CD4-positive, alpha-beta memory T cell (primary cell): ENCODE results near the gene LY9. TPM values are rescaled to one million over a fixed set of nuclear protein-coding genes. Genes with fewer than 3 reads are reported as not detected.

Experiments
- CTCF ChIA-PET: fragments of 350-600 bp; sonication (Branson Sonifier 250); formaldehyde crosslinking; loops from one replicate; lab custom pipeline; 2021; ENCODE audit warnings: inconsistent platforms; ENCODE audit not compliant: partially characterized antibody; lab: Charles Lee
- POLR2A ChIA-PET: fragments of 350-600 bp; sonication (Branson Sonifier 250); formaldehyde crosslinking; loops from one replicate; lab custom pipeline; 2021; ENCODE audit not compliant: partially characterized antibody; lab: Charles Lee
- DNase-seq, 5 donors: peaks; one replicate each; pipeline versions ENCODE4 v3.0.0 to v3.0.0-alpha.2; 2020 to 2022; ENCODE audit warnings: mixed read lengths in 1 of 5
- H3K27ac ChIP-seq: one replicate; pipeline ENCODE4 v1.7.0; 2013; ENCODE audit warnings: low read depth, low read length
- H3K27me3 ChIP-seq: 2 replicates; pipeline ENCODE4 v1.7.0; 2013; ENCODE audit warnings: mild to moderate bottlenecking, low read length, moderate library complexity; ENCODE audit not compliant: insufficient read depth
- H3K36me3 ChIP-seq: 2 replicates; pipeline ENCODE4 v1.7.0; 2013; ENCODE audit warnings: mild to moderate bottlenecking, low read length, moderate library complexity; ENCODE audit not compliant: insufficient read depth
- H3K4me1 ChIP-seq: 2 replicates; pipeline ENCODE4 v1.7.0; 2013; ENCODE audit warnings: mild to moderate bottlenecking, low read length, moderate library complexity; ENCODE audit not compliant: insufficient read depth
- H3K4me3 ChIP-seq, 2 donors: one replicate each; pipeline ENCODE4 v1.7.0; 2013; ENCODE audit warnings: low read length in 2 of 2, mild to moderate bottlenecking in 1 of 2
- H3K9me3 ChIP-seq, 2 donors: one replicate each; pipeline ENCODE4 v1.7.0; 2013; ENCODE audit warnings: low read length in 2 of 2, control low read depth in 1 of 2; ENCODE audit not compliant: control insufficient read depth in 1 of 2
- H3K27ac Mint-ChIP-seq, 7 donors: one replicate each; pipeline ENCODE4 v1.8.0; 2020 to 2021; ENCODE audit warnings: mixed read lengths in 7 of 7, mild to moderate bottlenecking in 6 of 7, inconsistent platforms in 3 of 7, moderate library complexity in 3 of 7
- H3K27me3 Mint-ChIP-seq, 2 donors: one replicate each; pipeline ENCODE4 v1.8.0; 2020 to 2021; ENCODE audit warnings: mixed read lengths in 2 of 2
- H3K36me3 Mint-ChIP-seq, 2 donors: one replicate each; pipeline ENCODE4 v1.8.0; 2020 to 2021; ENCODE audit warnings: mixed read lengths in 2 of 2, inconsistent platforms in 1 of 2, mild to moderate bottlenecking in 1 of 2
- H3K4me1 Mint-ChIP-seq, 4 donors: one replicate each; pipeline ENCODE4 v1.8.0; 2020 to 2021; ENCODE audit warnings: mixed read lengths in 4 of 4, mild to moderate bottlenecking in 1 of 4
- H3K4me3 Mint-ChIP-seq, 8 donors: one replicate each; pipeline ENCODE4 v1.8.0; 2020 to 2021; ENCODE audit warnings: mixed read lengths in 8 of 8, mild to moderate bottlenecking in 7 of 8, moderate library complexity in 6 of 8, inconsistent platforms in 3 of 8
- H3K9me3 Mint-ChIP-seq, 8 donors: one replicate each; pipeline ENCODE4 v1.8.0; 2020 to 2021; ENCODE audit warnings: mixed read lengths in 8 of 8, mild to moderate bottlenecking in 5 of 8, inconsistent platforms in 3 of 8, moderate library complexity in 1 of 8
- intact Hi-C: fragments of 100-400 bp; cut with micrococcal nuclease; formaldehyde crosslinking; loops from one replicate; pipeline ENCODE4 v1.15.1; 2023
- polyA plus RNA-seq, 2 donors: library from polyadenylated mRNA; unstranded; fragments of 300-500 nt; fragmentation: Illumina TruSeq; gene quantifications; one replicate each; pipeline ENCODE4 v1.2.3, GENCODE V29; 2021
- total RNA-seq, 2 experiments: library from RNA; stranded (reverse); gene quantifications; one replicate each; pipeline ENCODE4 v1.2.3, GENCODE V29; 2021

The LY9 gene
- total and polyA plus RNA-seq, 4 experiments from 2014 or later: 131 to 211 (median 150) TPM

DNA sequence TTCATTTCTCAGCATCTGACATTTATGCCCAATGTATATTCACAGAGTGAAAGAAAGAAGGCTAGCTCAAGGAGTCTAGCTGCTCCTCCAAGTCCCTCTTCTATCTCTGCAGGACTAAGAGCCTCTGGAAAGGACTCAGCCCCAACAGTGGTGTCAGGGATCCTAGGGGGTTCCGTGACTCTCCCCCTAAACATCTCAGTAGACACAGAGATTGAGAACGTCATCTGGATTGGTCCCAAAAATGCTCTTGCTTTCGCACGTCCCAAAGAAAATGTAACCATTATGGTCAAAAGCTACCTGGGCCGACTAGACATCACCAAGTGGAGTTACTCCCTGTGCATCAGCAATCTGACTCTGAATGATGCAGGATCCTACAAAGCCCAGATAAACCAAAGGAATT lies 3.7 kb downstream of the LY9 start:
- Mint-ChIP-seq H3K27me3 (no peaks in the 10 kb centered on the region), H3K4me1 (peaks cover 53 to 92% (median 69%) of the 10 kb centered on the region in 4 donors), H3K4me3 (peak overlapping the region; percentile 97 to 99 (median 98)), H3K36me3 (peaks cover 48 to 70% of the 10 kb centered on the region in 2 donors), H3K9me3 (no peaks in the 10 kb centered on the region), H3K27ac (peak overlapping the region; percentile 90 to 98 (median 97))
- Histone ChIP-seq H3K9me3 (no peaks in the 10 kb centered on the region), H3K27ac (peak overlapping the region; percentile 82), H3K27me3 (no peaks in the 10 kb centered on the region), H3K4me1 (peaks cover 71% of the 10 kb centered on the region), H3K4me3 (peak overlapping the region; percentile 49 to 78), H3K36me3 (peaks cover 10% of the 10 kb centered on the region)
- ChIA-PET POLR2A (interaction anchor here (1.2 to 7.2 kb wide), 10 partner anchors 7 to 118 kb away, joined by 3 to 85 read pairs (median 30); no protein-coding TSS in a partner anchor), CTCF (interaction anchor here (0.8 to 9.1 kb wide), 10 partner anchors 9 to 255 kb away, joined by 3 to 144 read pairs (median 5); no protein-coding TSS in a partner anchor)
- DNase-seq: no peak
- intact Hi-C loops: no loop called here

DNA sequence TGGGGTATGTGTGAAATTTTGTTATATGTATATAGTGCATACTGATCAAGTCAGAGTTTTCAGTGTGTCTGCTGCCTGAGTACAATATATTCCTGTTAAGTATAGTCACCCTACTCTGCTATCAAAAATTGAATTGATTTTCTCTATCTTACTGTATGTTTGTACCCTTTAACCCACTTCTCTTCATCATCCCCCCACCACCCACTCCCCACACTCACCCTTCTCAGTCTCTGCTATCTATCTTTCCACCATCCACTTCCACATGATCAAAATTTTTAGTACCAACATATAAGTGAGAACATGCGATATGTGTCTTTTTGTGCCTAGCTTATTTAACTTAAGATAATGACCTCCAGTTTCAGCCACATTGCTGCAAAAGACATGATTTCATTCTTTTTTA lies 4.2 kb downstream of the LY9 start:
- H3K27ac Mint-ChIP-seq: peak overlapping the region; percentile 90 to 98 (median 97)
- peak overlapping the region; percentile 82 for H3K27ac ChIP-seq
- H3K4me1 ChIP-seq: peaks cover 71% of the 10 kb centered on the region
- ChIA-PET CTCF (interaction anchor here (1.5 to 9.1 kb wide), 4 partner anchors 18 to 36 kb away, joined by 5 to 144 read pairs (median 66); no protein-coding TSS in a partner anchor), POLR2A (interaction anchor here (1.2 to 7.2 kb wide), 6 partner anchors 18 to 119 kb away, joined by 3 to 85 read pairs (median 4); no protein-coding TSS in a partner anchor)
- H3K4me3 Mint-ChIP-seq: peak overlapping the region; percentile 97 to 99 (median 98)
- peaks cover 10% of the 10 kb centered on the region for H3K36me3 ChIP-seq
- H3K27me3 Mint-ChIP-seq: no peaks in the 10 kb centered on the region
- no peaks in the 10 kb centered on the region for H3K9me3 ChIP-seq
- H3K4me3 ChIP-seq: peak overlapping the region; percentile 49 to 78
- peaks cover 53 to 75% of the 10 kb centered on the region in 2 donors for H3K36me3 Mint-ChIP-seq
- DNase-seq: no peak
- H3K27me3 ChIP-seq: no peaks in the 10 kb centered on the region
- intact Hi-C loops: no loop called here
- peaks cover 56 to 92% (median 70%) of the 10 kb centered on the region in 4 donors for H3K4me1 Mint-ChIP-seq
- peaks cover 0 to 4% (median 0%) of the 10 kb centered on the region in 8 donors for H3K9me3 Mint-ChIP-seq

DNA sequence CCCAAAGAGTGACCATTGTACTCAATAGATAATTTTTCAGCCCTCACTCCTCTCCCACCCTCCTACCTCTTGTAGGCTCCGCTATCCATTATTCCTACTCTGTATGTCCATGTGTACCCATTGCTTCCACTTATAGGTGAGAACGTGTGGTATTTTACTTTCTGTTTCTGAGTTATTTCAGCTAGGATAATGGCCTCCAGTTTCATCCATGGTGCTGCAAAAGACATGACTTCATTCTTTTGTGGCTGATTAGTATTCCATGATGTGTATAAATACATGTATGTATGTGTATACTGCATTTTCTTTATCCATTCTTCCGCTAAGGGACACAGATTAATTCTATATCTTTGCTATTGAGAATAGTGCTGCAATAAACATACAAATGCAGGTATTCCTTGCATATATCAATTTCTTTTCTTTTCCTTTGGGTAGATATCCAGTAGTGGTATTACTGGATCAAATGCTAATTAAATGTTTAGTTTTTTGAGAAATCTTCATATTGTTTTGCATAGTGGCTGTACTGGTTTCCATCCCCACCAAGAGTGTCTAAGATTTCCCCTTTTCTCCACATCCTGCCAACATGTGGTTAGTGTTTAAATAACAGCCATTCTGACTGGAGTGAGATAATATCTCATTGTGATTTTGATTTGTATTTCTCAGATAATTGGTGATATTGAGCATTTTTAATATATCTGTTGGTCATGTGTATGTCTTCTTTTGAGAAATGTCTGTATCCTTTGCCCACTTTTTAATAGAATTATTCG lies 4.9 kb downstream of the LY9 start:
- H3K4me1 ChIP-seq: peaks cover 71% of the 10 kb centered on the region
- CTCF ChIA-PET: interaction anchor here (8.1 to 9.1 kb wide), 2 partner anchors 22 to 29 kb away, joined by 66 to 144 read pairs; no protein-coding TSS in a partner anchor

DNA sequence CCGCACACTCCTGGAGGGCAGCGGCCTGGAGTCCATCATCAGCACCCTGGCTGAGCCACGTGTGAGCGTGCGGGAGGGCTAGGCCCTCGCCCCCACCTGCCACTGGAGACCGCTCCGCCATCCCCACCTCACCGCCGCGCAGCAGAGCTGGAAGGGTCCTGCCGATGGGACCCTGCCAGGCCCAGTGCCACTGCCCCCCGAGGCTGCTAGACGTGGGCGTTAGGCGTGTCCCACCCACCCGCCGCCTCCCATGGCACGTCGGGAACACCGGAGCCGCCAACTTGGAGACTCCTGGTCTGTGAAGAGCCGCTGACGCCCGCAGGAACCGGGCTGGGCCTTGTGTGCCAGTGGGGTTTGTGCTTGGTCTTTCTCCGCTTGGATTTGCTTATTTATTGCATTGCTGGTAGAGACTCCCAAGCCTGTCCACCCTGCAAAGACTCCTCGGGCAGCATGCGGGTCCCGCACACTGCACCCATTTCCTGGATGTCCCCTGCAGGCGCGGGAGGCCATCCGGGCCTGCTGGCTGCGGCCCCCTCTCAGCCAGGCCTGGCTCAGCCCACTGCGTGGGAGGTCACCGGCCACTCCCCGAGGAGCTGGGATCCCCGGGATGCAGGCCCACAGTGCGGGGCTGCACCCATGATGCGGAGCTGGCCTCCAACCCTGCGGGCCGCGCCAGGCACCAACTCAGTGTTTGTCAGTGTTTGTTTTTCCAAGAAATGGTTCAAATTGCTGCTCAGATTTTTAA lies 6.0 kb downstream of the LY9 start:
- intact Hi-C loops: loop anchor here (1.0 kb wide), 1 partner anchor 25 kb away; no protein-coding TSS in a partner anchor

More for the DNA sequence above, 4.9 kb downstream of the LY9 start:
- peak overlapping the region; percentile 49 to 78 for H3K4me3 ChIP-seq
- H3K9me3 ChIP-seq: no peaks in the 10 kb centered on the region
- peaks cover 54 to 92% (median 69%) of the 10 kb centered on the region in 4 donors for H3K4me1 Mint-ChIP-seq
- intact Hi-C loops: loop anchor here (1.0 kb wide), 1 partner anchor 24 kb away; no protein-coding TSS in a partner anchor
- H3K9me3 Mint-ChIP-seq: peaks cover 0 to 8% (median 1%) of the 10 kb centered on the region in 8 donors
- DNase-seq: peak; percentile 45 to 61 (median 49)
- H3K4me3 Mint-ChIP-seq: peak overlapping the region; percentile 80 to 99 (median 97)
- peak overlapping the region; percentile 84 to 98 (median 90) for H3K27ac Mint-ChIP-seq
- peak overlapping the region; percentile 49 for H3K27ac ChIP-seq
- peaks cover 59 to 80% of the 10 kb centered on the region in 2 donors for H3K36me3 Mint-ChIP-seq
- POLR2A ChIA-PET: interaction anchor here (1.3 to 7.2 kb wide), 3 partner anchors 33 to 88 kb away, joined by 3 to 85 read pairs (median 5); no protein-coding TSS in a partner anchor
- no peaks in the 10 kb centered on the region for H3K27me3 Mint-ChIP-seq
- no peaks in the 10 kb centered on the region for H3K27me3 ChIP-seq
- peaks cover 10% of the 10 kb centered on the region for H3K36me3 ChIP-seq

DNA sequence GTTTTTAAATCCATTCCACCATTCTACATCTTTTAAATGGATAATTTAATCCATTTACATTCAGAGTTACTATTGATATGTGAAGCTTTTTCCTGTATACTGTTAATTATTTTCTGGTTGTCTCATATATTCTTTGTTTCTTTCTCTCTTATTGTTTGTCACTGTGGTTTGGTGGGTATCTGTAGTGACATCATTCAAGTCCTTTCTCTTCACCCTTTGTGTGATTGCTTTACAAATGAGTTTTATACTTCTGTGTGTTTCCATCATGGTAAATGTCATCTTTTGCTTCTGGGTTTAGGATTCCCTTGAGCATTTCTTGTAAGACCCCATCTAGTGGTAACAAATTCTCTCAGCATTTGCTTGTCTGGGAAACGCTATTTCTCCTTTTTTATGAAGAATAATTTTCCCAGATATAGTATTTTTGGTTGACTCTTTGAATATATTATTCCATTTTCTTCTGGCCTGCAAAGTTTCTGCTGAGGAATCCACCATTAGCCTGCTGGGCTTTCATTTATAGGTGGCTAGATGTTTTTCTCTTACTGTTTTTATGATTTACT lies 10.2 kb downstream of the LY9 start:
- H3K36me3 ChIP-seq: peaks cover 22% of the 10 kb centered on the region
- H3K4me3 Mint-ChIP-seq: peak overlapping the region in 7 of 8 donors; percentile 14 to 71 (median 55)
- intact Hi-C loops: no loop called here
- H3K9me3 Mint-ChIP-seq: peaks cover 0 to 19% (median 14%) of the 10 kb centered on the region in 8 donors
- CTCF ChIA-PET: interaction anchor here (1.5 to 3.5 kb wide), 6 partner anchors 9 to 73 kb away, joined by 4 to 19 read pairs (median 7); partner anchors contain the start of gene LY9
- peak overlapping the region; percentile 18 to 81 (median 65) for H3K27ac Mint-ChIP-seq
- POLR2A ChIA-PET: interaction anchor here (0.6 to 6.5 kb wide), 3 partner anchors 9 to 283 kb away, joined by 3 to 52 read pairs (median 4); partner anchors contain the start of genes LY9, SLAMF6 and USF1
- peaks cover 86% of the 10 kb centered on the region for H3K4me1 ChIP-seq
- peaks cover 0 to 4% of the 10 kb centered on the region in 2 donors for H3K9me3 ChIP-seq
- peaks cover 72 to 82% of the 10 kb centered on the region in 2 donors for H3K36me3 Mint-ChIP-seq
- peak in 1 of 5 donors; percentile 27 for DNase-seq
- no peaks in the 10 kb centered on the region for H3K27me3 ChIP-seq
- H3K27ac ChIP-seq: no peak overlapping the region
- H3K4me1 Mint-ChIP-seq: peaks cover 56 to 90% (median 73%) of the 10 kb centered on the region in 4 donors
- no peaks in the 10 kb centered on the region for H3K27me3 Mint-ChIP-seq
- H3K4me3 ChIP-seq: no peak overlapping the region

More for the DNA sequence above, 6.0 kb downstream of the LY9 start:
- H3K27ac ChIP-seq: peak overlapping the region; percentile 1
- Mint-ChIP-seq H3K4me3 (peak overlapping the region in 4 of 8 donors; percentile 80 to 98 (median 97)), H3K36me3 (peaks cover 71 to 81% of the 10 kb centered on the region in 2 donors), H3K4me1 (peaks cover 58 to 94% (median 75%) of the 10 kb centered on the region in 4 donors), H3K27me3 (no peaks in the 10 kb centered on the region), H3K27ac (peak overlapping the region in 3 of 7 donors; percentile 90 to 98 (median 98)), H3K9me3 (peaks cover 0 to 16% (median 10%) of the 10 kb centered on the region in 8 donors)
- ChIA-PET POLR2A (interaction anchor here (1.0 to 1.1 kb wide), 3 partner anchors 10 to 28 kb away, joined by 3 to 7 read pairs (median 3); no protein-coding TSS in a partner anchor), CTCF (interaction anchor here (1.3 to 1.7 kb wide), 2 partner anchors 22 to 29 kb away, joined by 5 to 6 read pairs; no protein-coding TSS in a partner anchor)
- H3K36me3 ChIP-seq: peaks cover 11% of the 10 kb centered on the region
- H3K27me3 ChIP-seq: no peaks in the 10 kb centered on the region
- DNase-seq: no peak
- H3K4me3 ChIP-seq: no peak overlapping the region
- H3K4me1 ChIP-seq: peaks cover 79% of the 10 kb centered on the region
- peaks cover 0 to 4% of the 10 kb centered on the region in 2 donors for H3K9me3 ChIP-seq

DNA sequence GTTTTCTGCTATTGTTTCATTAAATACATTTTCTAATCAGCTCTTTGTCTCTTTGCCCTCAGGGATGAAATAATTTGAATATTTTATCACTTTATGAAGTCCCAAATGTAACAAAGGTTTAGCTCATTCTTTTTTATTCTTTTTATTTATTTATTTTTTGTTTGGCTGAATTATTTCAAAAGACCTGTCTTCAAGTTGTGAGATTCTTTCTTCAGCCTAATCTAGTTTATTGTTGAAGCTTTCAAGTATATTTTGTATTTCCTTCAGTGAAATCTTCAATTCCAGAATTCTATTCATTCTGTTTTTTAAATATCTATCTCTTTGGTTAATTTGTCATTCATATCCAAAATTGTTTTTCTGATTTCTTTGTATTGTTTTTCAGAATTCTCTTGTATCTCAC lies 10.8 kb downstream of the LY9 start:
- Histone ChIP-seq H3K27ac (no peak overlapping the region), H3K9me3 (peaks cover 0 to 4% of the 10 kb centered on the region in 2 donors), H3K36me3 (peaks cover 21% of the 10 kb centered on the region), H3K4me1 (peaks cover 86% of the 10 kb centered on the region), H3K27me3 (no peaks in the 10 kb centered on the region), H3K4me3 (no peak overlapping the region)
- Mint-ChIP-seq H3K27ac (peak overlapping the region in 6 of 7 donors; percentile 43 to 93 (median 68)), H3K4me3 (peak overlapping the region in 4 of 8 donors; percentile 36 to 66 (median 44)), H3K36me3 (peaks cover 73 to 84% of the 10 kb centered on the region in 2 donors), H3K4me1 (peaks cover 58 to 90% (median 74%) of the 10 kb centered on the region in 4 donors), H3K9me3 (peaks cover 0 to 19% (median 14%) of the 10 kb centered on the region in 8 donors), H3K27me3 (no peaks in the 10 kb centered on the region)
- intact Hi-C loops: no loop called here
- CTCF ChIA-PET: interaction anchor here (0.7 to 3.5 kb wide), 4 partner anchors 10 to 73 kb away, joined by 3 to 19 read pairs (median 10); partner anchors contain the start of gene LY9
- DNase-seq: no peak
- POLR2A ChIA-PET: interaction anchor here (6.5 kb wide), 1 partner anchor 10 kb away, joined by 52 read pairs; the partner anchor contains the start of gene LY9
